Measurements from ENCODE around the gene GOLGA3. TPM values are rescaled to one million over a fixed set of nuclear protein-coding genes. Genes with fewer than 3 reads are reported as not detected.
"Not testable (repeated sequence)": the region's sequence is repeated elsewhere in the genome, so short reads cannot be mapped to it uniquely, and the experiment has no call there.

The GOLGA3 gene
- total and polyA plus RNA-seq, 12 donors = 10.8 to 46.1 (median 34.8) TPM

DNA sequence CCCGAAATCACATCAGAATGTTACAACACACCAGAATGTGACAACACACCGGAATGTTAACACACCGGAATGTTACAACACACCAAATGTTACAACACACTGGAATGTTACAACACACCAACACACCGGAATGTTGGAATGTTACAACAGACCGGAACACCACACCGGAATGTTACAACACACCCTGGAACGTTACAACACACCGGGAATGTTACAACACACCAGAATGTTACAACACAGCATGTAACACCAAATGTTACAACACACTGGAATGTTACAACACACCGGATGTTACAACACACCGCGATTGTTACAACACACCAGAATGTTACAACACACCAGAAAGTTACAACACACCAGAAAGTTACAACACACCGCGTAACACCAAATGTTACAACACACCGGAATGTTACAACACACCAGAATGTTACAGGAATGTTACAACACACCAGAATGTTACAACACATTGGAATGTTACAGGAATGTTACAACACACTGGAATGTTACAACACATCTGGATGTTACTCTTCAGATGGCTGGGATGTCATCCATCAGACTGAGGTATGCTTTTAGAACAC, 37.7 kb upstream of the GOLGA3 start:
- Histone ChIP-seq H3K9me3 (peaks cover 0 to 15% (median 0%) of the 10 kb centered on the region in 11 donors), H3K27ac (no peak overlapping the region), H3K27me3 (no peaks in the 10 kb centered on the region), H3K4me1 (no peaks in the 10 kb centered on the region), H3K36me3 (peaks cover 0 to 92% (median 22%) of the 10 kb centered on the region in 9 donors), H3K4me3 (no peak overlapping the region)
- TF ChIP-seq, protein P1, sequence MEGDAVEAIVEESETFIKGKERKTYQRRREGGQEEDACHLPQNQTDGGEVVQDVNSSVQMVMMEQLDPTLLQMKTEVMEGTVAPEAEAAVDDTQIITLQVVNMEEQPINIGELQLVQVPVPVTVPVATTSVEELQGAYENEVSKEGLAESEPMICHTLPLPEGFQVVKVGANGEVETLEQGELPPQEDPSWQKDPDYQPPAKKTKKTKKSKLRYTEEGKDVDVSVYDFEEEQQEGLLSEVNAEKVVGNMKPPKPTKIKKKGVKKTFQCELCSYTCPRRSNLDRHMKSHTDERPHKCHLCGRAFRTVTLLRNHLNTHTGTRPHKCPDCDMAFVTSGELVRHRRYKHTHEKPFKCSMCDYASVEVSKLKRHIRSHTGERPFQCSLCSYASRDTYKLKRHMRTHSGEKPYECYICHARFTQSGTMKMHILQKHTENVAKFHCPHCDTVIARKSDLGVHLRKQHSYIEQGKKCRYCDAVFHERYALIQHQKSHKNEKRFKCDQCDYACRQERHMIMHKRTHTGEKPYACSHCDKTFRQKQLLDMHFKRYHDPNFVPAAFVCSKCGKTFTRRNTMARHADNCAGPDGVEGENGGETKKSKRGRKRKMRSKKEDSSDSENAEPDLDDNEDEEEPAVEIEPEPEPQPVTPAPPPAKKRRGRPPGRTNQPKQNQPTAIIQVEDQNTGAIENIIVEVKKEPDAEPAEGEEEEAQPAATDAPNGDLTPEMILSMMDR (IDR thresholded peaks at IDR 0.05) = no peak
- ATAC-seq (no peak), DNase-seq (no peak)
- WGBS, 2 donors = 92% methylated on average over 14 of the region's 14 CpGs
- intact Hi-C loops (cut with DNase I) = no loop called here

DNA sequence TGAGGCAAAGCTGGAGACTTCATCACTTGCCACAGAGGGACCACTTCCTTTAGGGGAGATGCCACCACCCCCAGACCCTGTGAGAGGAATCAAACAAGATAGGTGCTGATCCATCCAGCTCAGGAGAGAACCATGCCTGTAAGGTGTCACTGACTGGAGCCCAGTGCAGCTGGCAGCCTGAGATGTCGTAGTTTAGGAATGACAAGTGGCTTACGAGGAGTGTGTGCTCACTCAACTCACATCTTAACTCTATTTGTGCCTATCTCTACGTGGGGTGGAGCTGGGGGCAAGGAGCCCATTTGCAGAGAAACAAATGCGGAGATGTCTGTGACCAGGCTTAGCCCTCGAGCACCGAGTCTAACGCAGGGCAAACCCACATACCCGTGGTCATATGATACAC, 32.9 kb upstream of the GOLGA3 start:
- 91 to 94% methylated on average over 8 of the region's 8 CpGs for WGBS, 2 donors
- H3K4me1 ChIP-seq = no peaks in the 10 kb centered on the region
- TF ChIP-seq, protein P1 (IDR thresholded peaks at IDR 0.05) = no peak
- peaks cover 0 to 6% (median 0%) of the 10 kb centered on the region in 11 donors for H3K9me3 ChIP-seq
- no peaks in the 10 kb centered on the region for H3K27me3 ChIP-seq
- DNase-seq (no peak), ATAC-seq (no peak)
- H3K27ac ChIP-seq = no peak overlapping the region
- H3K4me3 ChIP-seq = no peak overlapping the region
- peaks cover 5 to 96% (median 24%) of the 10 kb centered on the region in 9 donors for H3K36me3 ChIP-seq
- intact Hi-C loops (cut with DNase I) = no loop called here

DNA sequence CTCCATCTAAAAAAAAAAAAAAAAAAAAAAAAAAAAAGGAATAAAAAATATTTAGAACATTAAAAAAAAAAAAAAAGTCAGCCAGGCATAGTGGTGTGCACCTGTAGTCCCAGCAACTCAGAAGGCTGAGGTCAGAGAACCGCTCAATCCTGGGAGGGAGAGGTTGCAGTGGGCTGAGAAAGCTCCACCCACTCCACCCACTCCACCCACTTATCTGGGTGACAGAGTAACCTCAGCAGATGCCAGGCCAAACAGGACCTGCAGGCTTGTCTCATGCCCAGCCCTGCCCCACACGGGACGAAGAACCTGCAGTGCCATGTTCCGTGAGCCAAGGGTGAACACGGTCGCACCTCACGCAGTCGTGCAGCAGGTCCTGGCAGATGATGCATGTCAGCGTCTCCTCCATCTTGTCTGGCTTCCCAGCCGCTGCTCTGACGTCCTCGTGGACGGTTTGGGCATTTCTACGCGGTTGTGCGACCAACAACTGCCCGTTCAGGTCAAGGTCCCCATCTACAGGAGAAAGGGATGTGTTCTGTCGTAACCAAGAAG, 30.1 kb upstream of the GOLGA3 start:
- Histone ChIP-seq H3K9me3 (no peaks in the 10 kb centered on the region), H3K36me3 (peaks cover 5 to 96% (median 51%) of the 10 kb centered on the region in 9 donors), H3K4me1 (no peaks in the 10 kb centered on the region), H3K27ac (no peak overlapping the region), H3K27me3 (no peaks in the 10 kb centered on the region), H3K4me3 (no peak overlapping the region)
- intact Hi-C loops (cut with DNase I) = no loop called here
- DNase-seq (no peak), ATAC-seq (peak in 4 of 8 donors; percentile 19 to 56 (median 44))
- TF ChIP-seq, protein P1 (IDR thresholded peaks at IDR 0.05) = no peak
- whole genome bisulfite sequencing, 2 donors = 90 to 94% methylated on average over 18 of the region's 18 CpGs

DNA sequence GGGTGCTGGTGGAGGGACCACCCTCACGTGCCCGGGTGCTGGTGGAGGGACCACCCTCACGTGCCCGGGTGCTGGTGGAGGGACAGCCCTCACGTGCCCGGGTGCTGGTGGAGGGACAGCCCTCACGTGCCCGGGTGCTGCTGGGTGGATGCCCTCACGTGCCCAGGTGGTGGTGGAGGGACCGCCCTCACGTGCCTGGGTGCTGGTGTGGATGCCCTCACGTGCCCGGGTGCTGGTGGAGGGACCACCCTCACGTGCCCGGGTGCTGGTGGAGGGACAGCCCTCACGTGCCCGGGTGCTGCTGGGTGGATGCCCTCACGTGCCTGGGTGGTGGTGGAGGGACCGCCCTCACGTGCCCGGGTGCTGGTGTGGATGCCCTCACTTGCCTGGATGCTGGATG, 28.4 kb upstream of the GOLGA3 start:
- H3K9me3 ChIP-seq; H3K27me3 ChIP-seq; H3K4me1 ChIP-seq; H3K27ac ChIP-seq; H3K4me3 ChIP-seq; ATAC-seq; DNase-seq; intact Hi-C loops (cut with DNase I): not testable (repeated sequence)
- 95 to 97% methylated on average over 21 of the region's 21 CpGs for WGBS, 2 donors
- peaks cover 10 to 100% (median 69%) of the 10 kb centered on the region in 9 donors for H3K36me3 ChIP-seq

DNA sequence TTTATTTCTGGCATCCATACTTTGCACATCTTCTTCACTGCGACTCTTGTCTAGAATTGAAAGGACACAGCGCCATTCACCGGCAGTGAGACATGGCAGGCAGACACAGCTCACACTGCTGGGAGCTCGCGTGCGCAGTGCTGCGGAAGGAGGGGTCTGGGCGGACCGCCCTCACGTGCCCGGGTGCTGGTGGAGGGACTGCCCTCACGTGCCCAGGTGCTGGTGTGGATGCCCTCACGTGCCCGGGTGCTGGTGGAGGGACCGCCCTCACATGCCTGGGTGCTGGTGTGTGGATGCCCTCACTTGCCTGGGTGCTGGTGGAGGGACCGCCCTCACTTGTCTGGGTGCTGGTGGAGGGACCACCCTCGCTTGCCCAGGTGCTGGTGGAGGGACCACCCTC, 27.9 kb upstream of the GOLGA3 start:
- TF ChIP-seq, protein P1 (IDR thresholded peaks at IDR 0.05) = no peak
- Histone ChIP-seq H3K36me3 (peaks cover 10 to 100% (median 73%) of the 10 kb centered on the region in 9 donors), H3K27ac (no peak overlapping the region), H3K4me3 (no peak overlapping the region), H3K4me1 (no peaks in the 10 kb centered on the region), H3K27me3 (no peaks in the 10 kb centered on the region), H3K9me3 (no peaks in the 10 kb centered on the region)
- intact Hi-C loops (cut with DNase I) = no loop called here
- no peak for ATAC-seq
- WGBS, 2 donors = 96 to 98% methylated on average over 17 of the region's 17 CpGs
- no peak for DNase-seq

DNA sequence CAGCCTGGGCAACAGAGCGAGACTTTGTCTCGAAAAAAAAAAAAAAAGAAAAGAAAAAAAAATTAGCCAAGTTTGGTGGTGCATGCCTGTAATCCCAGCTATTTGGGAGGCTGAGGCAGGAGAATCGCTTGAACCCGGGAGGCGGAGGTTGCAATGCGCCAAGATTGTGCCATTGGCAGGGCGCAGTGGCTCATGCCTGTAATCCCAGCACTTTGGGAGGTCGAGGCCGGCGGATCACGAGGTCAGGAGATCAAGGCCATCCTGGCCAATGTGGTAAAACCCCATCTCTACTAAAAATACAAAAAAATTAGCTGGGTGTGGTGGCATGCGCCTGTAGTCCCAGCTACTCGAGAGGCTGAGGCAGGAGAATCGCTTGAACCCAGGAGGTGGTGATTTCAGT, 26.5 kb upstream of the GOLGA3 start:
- H3K27me3 ChIP-seq; DNase-seq; H3K9me3 ChIP-seq; ATAC-seq; H3K4me1 ChIP-seq; H3K27ac ChIP-seq; H3K4me3 ChIP-seq; intact Hi-C loops (cut with DNase I): not testable (repeated sequence)
- peaks cover 6 to 100% (median 77%) of the 10 kb centered on the region in 9 donors for H3K36me3 ChIP-seq
- 94 to 98% methylated on average over 14 of the region's 14 CpGs for WGBS, 2 donors

Measured in heart right ventricle (tissue), 16 donors.